Measurements from ENCODE around the gene MEIS2. TPM values are rescaled to one million over a fixed set of nuclear protein-coding genes. Genes with fewer than 3 reads are reported as not detected.

MEIS2 gene
- total RNA-seq, 1 donor from 2014 or later, result not detected

GRCh38 chr15:36901012-36901411 is 199.3 kb downstream of the MEIS2 start:
- intact Hi-C loops (cut with micrococcal nuclease), result no loop called here

- intact Hi-C loops (cut with micrococcal nuclease), result no loop called here
Measured at GRCh38 chr15:36899696-36900095, 200.7 kb downstream of the MEIS2 start.

GRCh38 chr15:36898536-36899126 is 201.7 kb downstream of the MEIS2 start:
- intact Hi-C loops (cut with micrococcal nuclease), result no loop called here

- intact Hi-C loops (cut with micrococcal nuclease), result no loop called here
Measured at GRCh38 chr15:36897834-36898233, 202.5 kb downstream of the MEIS2 start.

- intact Hi-C loops (cut with micrococcal nuclease), result no loop called here
Measured at GRCh38 chr15:36896949-36897348, 203.4 kb downstream of the MEIS2 start.

GRCh38 chr15:36894075-36894474 is 206.3 kb downstream of the MEIS2 start:
- intact Hi-C loops (cut with micrococcal nuclease), result no loop called here

- intact Hi-C loops (cut with micrococcal nuclease), result no loop called here
Measured at GRCh38 chr15:36893276-36893675, 207.1 kb downstream of the MEIS2 start.

- intact Hi-C loops (cut with micrococcal nuclease), result no loop called here
Measured at GRCh38 chr15:36888011-36888992, 212.0 kb downstream of the MEIS2 start.

GRCh38 chr15:36887214-36887961 is 213.0 kb downstream of the MEIS2 start:
- intact Hi-C loops (cut with micrococcal nuclease), result no loop called here

GRCh38 chr15:36886701-36887100 is 213.6 kb downstream of the MEIS2 start:
- intact Hi-C loops (cut with micrococcal nuclease), result no loop called here

GRCh38 chr15:36886191-36886590 is 214.2 kb downstream of the MEIS2 start:
- intact Hi-C loops (cut with micrococcal nuclease), result no loop called here

GRCh38 chr15:36885771-36886170 is 214.6 kb downstream of the MEIS2 start:
- intact Hi-C loops (cut with micrococcal nuclease), result no loop called here

GRCh38 chr15:36884936-36885635 is 215.3 kb downstream of the MEIS2 start:
- intact Hi-C loops (cut with micrococcal nuclease), result no loop called here

- intact Hi-C loops (cut with micrococcal nuclease), result no loop called here
Measured at GRCh38 chr15:36884518-36884875, 215.9 kb downstream of the MEIS2 start.

- intact Hi-C loops (cut with micrococcal nuclease), result loop anchor here (2.0 kb wide), 1 partner anchor 217 kb away; the partner anchor contains the start of gene MEIS2
Measured at GRCh38 chr15:36883713-36884517, 216.4 kb downstream of the MEIS2 start.

GRCh38 chr15:36882487-36883131 is 217.7 kb downstream of the MEIS2 start:
- intact Hi-C loops (cut with micrococcal nuclease), result loop anchor here (2.0 kb wide), 1 partner anchor 218 kb away; the partner anchor contains the start of gene MEIS2

GRCh38 chr15:36882056-36882455 is 218.3 kb downstream of the MEIS2 start:
- intact Hi-C loops (cut with micrococcal nuclease), result loop anchor here (2.0 kb wide), 1 partner anchor 219 kb away; the partner anchor contains the start of gene MEIS2

- intact Hi-C loops (cut with micrococcal nuclease), result no loop called here
Measured at GRCh38 chr15:36881516-36881915, 218.8 kb downstream of the MEIS2 start.

- intact Hi-C loops (cut with micrococcal nuclease), result no loop called here
Measured at GRCh38 chr15:36880913-36881460, 219.4 kb downstream of the MEIS2 start.

Measured in T-helper 2 cell treated with Interferon-gamma antibody and Interleukin-4, amounts not matched to agents 100 ng/mL and 5 ng/mL, for 36 hours (primary cell).